AG20443 (cell line): ENCODE measurements around the gene CLEC4F.
"Not testable (repeated sequence)": the region's sequence is repeated elsewhere in the genome, so short reads cannot be mapped to it uniquely, and the experiment has no call there.

Experiments used
- DNase-seq: peaks from one replicate; pipeline ENCODE4 v3.0.0; 2012; ENCODE audit warnings: low spot score, mixed read lengths

Gene CLEC4F

DNA sequence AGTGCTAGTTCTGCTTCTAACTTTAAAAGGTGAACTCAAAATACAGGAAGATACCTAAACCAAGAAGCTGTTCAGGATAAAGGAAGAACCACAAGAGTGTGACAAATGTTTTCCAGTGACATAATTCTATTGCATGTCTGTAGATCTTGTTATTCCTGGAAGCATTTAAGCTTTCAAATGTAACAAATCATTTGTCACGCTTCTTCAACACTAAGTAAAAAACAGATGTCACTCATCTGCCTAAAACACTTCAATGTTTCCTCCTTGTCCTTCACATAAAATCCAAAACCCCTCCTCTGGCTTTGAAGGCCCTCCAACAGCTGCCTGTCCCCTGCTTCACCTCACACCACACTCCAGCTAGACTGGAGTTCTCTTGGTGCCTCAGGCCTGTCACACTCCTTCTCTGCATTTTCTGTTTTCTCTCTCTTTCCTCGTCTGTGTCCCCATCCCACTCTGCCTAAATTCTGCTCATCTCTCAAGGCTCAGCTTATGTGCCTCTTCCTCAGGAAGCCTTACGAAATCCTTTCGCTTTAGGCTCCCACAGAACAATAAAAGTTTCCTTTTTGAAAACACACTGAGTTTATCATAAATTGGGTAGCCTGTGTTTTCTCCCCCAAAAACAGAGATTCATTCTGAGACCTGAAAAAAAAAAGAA lies 6.4 kb upstream of the CLEC4F start:
- DNase-seq = no peak

DNA sequence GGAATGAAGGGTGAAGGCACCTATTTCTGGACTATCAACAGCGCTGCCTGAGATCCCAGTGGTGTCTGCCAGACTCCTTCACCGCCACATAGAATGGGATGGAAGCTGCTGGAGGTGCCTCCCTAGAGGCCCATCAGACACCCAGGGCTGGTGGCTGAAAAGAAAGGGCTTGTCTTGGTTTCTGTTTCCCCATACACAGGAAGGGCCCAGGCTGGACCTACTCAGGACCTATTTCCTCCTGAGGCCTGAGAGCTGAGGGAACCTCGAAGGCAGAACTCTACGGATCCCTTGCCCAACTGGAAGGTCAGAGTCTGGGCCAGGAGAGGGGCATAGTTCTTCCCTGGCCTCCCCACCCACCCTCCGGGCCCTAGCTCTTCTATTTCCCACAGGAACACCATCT lies 2.9 kb upstream of the CLEC4F start:
- DNase-seq = no peak

DNA sequence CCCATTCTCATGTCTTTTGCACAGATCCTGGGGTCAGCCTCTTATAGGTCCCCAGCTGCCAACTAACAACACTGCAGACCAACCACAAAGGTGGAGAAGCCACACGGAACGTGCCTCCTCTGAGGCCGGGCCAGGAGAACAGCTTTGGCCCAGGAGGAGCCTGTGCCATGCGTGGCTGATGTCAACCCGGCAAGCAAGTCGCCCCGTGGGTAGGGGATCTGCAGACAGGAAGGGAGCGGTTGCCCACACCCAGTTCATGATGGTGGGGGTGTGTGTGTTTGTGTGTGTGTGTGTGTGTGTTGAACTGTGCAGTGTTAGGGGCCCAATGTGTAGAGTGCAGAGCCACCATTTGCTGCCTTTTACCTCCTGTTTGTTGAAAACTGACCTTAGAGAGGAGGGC lies 2.4 kb upstream of the CLEC4F start:
- DNase-seq = no peak

DNA sequence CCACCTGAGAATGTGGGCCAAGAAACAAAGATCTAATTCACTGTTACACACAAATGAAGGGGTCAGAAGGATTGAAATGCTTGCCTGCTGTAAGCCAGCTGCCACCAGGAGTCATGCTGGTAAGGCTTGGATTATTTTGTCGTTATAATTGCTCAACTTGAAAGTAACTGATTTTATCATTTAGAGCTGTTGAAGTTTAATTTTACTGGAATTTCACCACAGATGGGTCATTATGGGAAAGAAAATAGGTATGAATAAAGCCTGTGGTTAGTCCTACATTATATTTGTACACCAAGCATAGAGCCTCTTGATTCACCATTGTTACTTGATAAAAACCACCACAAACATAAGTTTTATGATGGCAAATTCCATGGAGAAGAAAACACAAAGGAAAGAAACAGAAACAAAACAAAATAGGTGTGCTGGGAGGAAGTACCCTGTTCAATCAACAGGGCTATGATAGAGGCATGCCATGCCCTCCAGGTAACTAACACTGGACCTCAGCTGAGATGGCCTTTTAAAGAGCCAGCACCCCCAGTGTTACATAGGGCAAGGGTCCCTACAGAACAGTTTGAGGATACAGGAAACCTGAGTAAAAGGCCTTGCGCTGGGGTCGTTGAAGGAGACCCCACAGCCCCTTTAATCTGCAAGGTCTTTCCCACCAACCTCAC lies 3.0 kb downstream of the CLEC4F start:
- no peak for DNase-seq

DNA sequence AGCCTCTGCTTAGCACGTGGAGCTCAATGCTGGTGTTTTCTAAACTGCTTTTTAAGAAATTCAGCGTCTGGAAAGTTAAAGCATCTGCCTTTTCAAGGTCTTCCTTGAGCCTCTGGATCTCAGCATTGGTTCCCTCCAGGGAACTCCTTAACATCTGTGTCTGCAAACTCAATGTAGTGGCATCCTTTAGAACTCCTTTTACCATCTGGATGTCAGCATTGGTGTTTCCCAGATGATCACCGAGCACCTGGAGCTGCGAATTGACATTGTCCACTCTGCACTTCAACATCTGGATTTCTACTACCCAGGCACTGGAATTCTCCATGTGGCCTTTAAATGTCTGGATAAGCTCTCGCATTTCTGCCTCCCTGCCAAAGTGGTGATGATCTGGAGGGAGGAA lies 3.7 kb downstream of the CLEC4F start:
- no peak for DNase-seq

DNA sequence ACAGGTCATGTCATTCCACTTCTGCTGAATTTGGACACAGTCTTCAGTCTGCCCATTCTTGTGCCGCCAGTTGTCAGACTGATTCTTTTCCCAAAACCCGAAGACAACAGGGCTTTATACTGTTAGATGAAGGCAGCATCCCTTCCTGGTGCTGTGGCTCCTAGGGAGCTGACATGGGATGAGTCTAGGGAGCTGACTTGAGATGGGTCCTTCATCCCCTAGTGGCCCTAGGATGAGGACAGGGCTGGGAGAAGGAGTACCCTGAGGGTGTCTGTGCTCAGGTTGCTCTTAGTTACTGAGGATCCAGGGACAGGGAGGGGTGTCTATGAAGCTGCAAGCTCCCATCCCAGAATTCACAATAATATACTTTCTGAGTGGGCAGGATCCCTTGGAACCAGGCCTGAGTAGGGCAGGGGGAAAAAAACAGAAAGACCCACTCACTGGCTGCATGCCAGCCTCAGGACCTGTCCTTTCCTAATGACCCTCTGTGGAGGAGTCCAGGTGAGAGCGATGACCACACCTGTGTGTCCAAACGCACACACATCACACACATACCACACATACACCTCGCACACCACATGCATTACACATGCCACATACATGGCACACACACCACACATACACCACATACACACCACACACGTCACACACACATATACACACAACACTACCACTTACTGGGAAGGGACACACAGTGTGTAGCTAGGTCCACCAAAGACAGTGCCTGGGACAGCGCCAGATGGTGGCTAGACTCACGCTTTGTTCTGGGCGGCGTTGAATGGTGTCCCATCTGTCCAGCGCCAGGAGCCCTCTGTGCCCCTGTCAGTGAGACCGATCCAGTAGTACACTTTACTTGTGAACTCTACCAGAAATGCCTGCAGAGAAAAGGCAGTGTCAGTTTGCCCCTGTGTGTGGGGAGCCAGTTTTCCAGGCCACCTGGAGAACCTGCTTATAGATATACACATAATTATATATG lies 11.1 kb downstream of the CLEC4F start:
- no peak for DNase-seq

DNA sequence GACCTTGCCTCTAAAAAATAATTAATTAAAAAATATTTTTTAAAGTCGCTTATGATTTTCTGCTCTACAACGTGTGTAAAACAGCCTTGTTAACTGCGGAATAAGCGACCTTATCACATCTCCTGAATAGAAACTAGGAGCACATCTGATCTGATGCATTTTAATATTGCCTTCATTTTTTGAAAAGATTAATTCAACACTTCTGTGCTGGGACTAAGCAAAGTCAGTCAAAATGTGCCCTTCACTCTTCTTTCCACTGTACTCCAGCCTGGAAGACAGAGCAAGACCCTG lies 12.6 kb downstream of the CLEC4F start:
- no peak for DNase-seq

DNA sequence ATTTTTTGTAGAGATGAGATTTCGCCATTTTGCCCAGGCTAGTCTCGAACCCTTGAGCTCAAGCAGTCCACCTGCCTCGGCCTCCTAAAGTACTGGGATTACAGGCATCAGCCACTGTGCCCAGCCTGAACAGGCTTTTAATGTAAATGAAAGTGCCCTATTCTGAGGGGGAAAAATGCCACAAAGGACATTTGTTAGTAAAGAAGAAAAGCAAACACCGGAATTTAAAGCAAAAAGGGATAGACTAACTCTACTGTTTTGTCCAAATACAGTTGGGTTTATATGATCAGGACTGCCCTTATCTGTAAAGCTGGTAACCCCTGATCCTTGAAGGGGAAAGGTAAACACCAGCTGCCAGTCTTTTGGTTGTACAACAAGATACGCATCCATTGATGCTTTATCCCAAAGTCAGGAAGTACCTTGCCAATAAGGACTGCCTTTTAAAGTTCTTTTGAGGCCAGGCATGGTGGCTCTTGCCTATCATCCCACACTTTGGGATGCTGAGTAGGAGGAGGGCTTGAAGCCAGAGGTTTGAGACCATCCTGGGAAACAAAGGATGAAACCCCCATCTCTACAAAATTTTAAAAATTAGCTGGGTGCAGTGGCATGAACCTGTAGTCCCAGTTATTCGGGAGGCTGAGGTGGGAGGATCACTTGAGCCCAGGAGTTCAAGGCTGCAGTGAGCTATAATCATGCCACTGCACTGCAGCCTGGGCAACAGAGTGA lies 13.1 kb downstream of the CLEC4F start:
- no peak for DNase-seq

DNA sequence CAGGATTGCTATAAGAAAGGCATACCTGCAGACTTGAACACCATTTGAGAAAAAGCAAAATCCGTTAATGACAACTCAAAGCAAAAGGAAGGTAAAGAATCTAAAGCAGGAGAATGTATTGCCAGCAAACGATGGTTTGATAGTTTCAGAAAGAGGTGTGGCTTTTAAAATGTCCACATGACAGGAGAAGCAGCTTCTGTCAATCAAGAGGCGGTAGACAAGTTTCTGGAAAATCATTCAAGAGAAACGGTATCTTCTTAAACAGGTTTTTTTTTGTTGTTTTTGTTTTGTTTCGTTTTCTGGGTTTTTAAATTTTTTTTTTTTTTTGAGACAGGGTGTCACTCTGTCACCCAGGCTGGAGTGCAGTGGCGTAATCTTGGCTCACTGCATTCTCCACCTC lies 13.8 kb downstream of the CLEC4F start:
- DNase-seq = no peak

DNA sequence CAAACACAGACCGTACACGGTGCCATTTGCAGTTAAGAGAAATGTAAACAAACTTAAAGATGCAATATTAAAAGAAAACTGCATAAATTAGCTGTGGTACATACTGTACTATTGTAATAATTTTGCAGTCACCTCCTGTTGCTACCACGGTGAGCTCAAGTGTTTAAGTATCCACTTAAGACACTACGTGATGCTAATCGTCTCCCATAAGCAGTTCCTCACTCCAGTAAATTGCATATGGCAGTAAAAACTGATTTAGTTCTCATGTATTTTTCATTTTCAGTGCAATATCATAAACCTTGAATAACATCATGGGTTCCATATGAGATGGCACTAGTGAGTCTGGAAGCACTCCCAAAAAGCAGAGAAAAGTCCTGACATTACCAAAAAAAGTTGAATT lies 14.4 kb downstream of the CLEC4F start:
- no peak for DNase-seq

DNA sequence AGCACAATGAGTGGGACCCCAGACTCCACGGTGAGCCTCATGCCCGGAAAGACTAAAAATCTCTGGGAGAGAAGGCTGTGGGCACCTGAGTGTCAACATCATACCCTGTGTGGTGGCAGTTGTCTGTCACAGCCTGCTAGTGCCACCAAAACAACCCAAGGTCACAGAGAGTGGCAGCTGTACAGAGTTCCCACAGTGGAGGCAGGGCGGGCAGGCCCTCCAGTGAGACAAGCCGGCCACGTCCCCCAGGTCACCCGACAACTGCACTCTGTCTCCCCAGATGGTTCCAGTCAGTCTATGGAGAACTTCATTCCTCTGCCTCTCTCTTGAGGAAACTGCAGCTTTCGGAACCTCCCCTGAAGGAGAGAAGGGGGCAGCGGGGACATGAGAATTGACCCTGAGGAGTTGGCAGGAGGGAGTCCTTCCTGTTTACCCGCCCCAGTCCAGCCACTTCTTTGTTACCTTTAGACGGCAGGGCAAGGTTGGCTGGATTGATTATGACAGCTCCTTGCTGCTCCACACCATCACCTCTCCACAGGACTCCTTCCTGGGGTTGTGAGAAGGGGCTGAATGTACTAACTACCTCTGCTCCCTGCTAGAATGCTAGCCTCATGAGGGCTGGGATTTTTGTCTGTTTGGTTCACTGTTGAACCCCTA lies 18.7 kb downstream of the CLEC4F start:
- DNase-seq = no peak

DNA sequence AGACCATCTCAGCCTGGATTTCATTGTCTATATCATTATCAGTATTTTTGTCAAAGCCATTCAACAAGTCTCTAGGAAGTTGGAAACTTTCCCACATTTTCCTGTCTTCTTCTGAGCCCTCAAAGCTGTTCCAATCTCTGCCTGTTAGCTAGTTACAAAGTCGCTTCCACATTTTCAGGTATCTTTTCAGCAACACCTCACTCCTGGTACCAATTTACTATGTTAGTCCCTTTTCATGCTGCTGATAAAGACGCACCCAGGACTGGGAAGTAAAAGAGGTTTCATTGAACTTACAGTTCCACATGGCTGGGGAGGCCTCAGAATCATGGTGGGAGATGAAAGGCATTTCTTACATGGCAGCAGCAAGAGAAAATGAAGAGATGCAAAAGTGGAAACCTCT lies 20.7 kb downstream of the CLEC4F start:
- no peak for DNase-seq

DNA sequence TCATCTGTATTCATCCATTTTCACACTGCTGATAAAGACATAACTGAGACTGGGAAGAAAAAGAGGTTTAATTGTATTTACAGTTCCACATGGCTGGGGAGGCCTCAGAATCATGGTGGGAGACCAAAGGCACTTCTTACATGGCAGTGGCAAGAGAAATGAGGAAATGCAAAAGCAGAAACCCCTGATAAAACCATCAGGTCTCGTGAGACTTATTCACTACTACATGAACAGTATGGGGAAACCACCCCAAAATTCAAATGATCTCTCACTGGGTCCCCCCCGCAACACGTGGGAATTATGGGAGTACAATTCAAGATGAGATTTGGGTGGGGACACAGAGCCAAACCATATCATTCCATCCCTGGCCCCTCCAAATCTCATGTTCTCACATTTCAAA lies 22.4 kb downstream of the CLEC4F start:
- DNase-seq = not testable (repeated sequence)

DNA sequence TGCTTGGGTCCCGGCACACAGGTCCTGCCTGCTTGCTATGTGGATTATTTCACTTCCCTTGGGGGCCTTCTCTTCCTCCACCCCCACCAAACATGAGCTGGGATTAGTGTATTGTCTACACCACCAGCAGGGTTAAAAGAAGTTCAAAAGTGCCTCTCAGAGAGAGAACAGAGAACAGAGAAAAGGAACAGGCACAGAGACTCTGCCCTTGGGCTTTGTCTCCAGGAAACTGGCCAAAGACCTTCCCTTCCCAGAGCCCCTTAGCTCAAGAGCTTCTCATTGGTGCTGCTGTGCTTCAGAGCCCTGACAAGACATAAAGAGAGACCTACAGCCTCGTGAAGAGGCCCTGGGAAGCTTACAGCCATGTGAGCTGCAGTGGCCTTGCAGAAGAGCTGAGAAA lies 22.9 kb downstream of the CLEC4F start:
- DNase-seq = no peak

DNA sequence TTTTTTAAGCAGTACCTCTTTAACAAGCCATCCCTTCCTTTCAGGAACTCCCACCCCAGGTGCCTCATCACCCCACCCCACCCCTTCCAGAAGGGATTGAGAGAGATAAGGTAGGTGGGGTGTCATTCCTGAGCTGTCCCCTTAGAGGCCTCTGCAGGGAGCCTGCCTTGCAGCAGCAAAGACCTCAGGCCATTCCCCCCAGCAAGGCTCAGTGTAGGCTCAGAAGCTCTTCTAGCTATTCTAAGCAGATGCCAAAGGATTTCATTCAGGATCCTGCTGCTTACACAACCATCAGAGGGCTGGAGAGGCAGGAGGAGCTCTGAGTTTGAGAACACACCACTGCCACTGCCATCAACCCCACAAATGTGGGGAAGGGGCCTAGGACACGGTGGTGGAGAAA lies 24.1 kb downstream of the CLEC4F start:
- DNase-seq = no peak

DNA sequence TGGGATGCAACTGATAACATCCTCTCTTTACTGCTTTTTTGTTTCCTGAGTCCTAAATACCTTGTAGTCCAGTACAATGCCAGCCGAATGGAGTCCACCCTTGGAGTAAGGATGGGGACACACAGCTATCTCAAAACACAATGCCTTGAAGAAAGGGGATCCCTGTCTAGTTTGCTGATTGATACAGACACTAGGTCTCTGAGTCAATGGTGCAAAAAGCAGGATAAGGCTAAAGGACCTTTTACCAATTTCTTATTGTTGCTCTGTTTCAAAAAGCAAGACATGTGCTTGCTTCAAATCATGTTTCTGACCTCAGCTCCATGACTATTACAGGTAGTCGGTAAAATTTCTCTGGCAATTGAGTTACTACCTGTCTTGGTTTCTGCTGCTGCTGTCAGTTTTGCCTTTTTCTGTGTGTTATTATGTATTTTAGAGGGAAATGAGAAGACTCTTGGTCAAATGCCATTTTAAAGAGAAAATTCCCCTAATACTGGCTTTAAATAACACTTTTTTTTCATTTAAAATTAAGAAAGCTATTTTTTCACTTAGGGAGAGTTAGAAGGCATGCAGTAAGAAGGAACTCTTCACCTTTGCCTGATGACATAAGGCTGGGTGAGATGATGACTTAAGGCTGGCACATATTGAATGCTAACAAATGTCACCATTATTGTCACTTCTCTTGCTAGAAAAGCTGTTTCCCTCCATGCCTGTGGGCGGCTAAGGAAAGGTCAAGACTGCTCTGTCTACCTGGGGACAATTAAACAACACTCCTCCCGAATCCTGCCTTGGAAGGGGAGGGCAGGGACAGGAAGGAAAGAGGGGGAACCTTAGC lies 25.0 kb downstream of the CLEC4F start:
- no peak for DNase-seq

DNA sequence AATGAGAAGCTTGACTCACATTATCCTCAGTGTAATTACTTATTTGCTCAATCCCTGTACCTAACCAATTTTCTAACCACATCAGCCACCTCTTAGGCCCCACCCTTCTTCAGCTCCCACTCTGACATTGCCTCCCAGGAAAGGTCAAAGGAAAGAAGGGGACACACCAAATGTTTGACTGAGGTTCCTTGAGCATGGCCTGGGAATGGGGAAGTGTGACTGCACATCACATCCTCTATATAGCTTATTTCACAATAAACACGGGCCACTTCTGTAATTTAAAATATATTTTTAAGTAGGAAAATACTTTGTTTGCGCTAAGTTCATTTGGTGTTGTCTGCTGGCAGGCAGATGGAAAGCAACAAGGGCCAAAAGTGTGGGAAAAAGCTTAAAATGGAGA lies 26.9 kb downstream of the CLEC4F start:
- DNase-seq = no peak

DNA sequence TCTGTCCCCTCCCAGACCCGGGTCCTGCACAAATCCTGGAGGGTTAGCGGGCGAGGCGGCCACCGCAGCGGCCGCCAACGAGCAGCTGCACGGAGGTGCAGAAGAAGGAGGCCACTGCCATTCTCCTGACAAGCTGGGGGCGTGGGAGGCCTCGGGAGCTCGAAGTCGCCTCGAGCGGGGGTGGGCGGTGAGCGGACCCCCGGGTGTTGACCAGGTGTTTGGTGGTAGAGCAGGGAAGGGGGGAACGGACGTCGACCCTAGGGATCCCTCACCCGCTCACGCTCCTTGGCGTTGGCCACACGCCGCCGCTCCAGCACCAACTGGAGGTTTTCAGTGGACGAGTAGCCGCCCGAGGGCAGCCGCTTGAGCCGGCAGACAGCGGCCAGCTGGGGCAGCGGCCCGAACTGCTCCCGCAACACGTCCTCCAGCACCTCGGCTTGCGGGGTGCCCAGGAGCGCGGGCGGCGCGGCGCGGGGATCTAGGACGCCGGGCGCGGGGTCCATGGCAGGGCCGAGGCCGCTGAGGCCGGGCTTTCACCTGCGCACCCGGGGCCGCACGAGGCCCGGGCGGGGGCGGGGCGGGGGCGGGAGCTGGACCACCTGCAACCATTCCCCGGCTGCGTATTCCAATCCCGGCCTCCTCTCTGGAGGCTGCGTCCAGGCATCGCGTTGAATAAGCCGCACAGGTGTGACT lies 30.1 kb downstream of the CLEC4F start, which contains the start of gene FIGLA:
Gene FIGLA, minus strand, starts transcription at position 508 of the 693 bp plus-strand sequence. Its CDS starts 5 bp downstream, at position 503.
- peak; percentile 36 for DNase-seq

DNA sequence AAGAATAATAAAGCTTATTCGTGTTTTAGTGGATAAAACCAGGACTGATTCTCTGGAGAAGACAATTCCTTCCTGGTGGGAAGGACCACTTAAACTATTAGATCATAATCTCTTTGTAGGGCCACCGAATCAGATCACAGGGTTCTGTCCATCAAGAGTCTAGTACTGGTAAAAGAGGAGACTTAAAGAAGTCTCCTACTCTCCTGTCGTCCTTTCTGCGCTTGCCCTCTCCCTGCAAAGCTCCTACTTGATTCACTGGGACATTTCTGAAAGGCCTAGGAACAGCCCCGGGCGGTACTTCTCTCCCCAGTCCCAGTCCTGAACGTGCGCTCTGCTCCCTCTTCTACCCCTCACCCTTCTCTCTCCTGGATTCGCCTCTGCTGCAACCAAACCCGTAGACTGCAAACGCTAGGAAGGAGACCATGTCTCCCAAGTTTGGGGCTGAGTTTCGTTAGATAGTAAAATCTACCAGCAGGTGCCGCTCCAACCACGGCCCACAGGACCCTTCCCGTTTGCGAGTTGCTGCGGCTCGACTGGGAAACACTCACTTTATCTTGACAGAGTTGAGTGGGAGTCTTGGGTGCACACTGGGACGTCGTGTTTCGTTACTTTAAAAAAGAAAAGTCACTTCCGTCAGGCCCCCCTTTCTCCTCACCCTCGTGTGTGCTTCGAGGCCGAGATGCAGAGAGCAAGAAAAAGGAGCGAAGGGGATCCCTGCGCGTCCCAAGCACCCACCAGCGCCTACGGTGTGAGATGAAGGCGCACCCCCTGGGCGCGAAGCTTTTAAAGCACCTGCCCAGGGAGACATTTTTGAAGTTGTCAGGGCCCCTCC lies 30.9 kb downstream of the CLEC4F start:
- peak; percentile 76 for DNase-seq
